SK-N-MC (cell line): Measurements from ENCODE around the gene ZNF142.

ENCODE experiments used
- EZH2 ChIP-seq: fragments of 200-600 bp; sonication (generic); IDR thresholded peaks from one replicate; pipeline ENCODE4 v1.6.1; 2017; ENCODE audit warnings: antibody characterized with exemption
- FOXP2 ChIP-seq: optimal IDR thresholded peaks from 2 replicates; pipeline ENCODE3; 2011; ENCODE audit warnings: mild to moderate bottlenecking, moderate library complexity; ENCODE audit not compliant: insufficient read depth; ENCODE audit errors: extremely low read length, control extremely low read depth
- POLR2AphosphoS5 ChIP-seq: IDR thresholded peaks from 2 replicates; pipeline ENCODE4 v1.6.1; 2012; ENCODE audit warnings: mild to moderate bottlenecking, low read depth, low read length, borderline replicate concordance

DNA sequence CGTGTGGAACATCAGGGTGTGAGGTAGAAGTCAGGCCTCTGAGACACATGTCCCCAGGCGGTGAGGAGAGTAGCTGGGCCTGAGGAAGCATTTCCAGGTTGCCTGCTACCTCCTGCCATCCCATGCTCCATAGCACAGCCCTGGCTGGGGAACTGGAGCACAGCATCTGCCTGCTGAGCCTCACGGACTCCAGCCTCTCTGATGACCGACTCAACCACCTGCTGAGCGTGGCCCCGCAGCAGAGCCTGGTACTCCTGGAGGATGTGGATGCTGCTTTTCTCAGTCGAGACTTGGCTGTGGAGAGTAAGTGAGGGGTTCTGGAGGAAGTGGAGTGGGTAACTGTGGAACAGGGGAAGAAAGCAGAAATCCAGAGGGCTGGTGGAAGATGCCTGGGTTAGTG is 3.0 kb upstream of the ZNF142 start:
- TF ChIP-seq EZH2 (no peak), FOXP2 (no peak), POLR2AphosphoS5 (no peak)
